8988T (cell line): ENCODE measurements around the gene AGAP1.
A peak's percentile ranks its signal among the peaks of the same experiment; 100 is the strongest.

ENCODE experiments used
- DNase-seq: peaks from one replicate; pipeline ENCODE4 v3.0.0; 2011

AGAP1 gene

DNA sequence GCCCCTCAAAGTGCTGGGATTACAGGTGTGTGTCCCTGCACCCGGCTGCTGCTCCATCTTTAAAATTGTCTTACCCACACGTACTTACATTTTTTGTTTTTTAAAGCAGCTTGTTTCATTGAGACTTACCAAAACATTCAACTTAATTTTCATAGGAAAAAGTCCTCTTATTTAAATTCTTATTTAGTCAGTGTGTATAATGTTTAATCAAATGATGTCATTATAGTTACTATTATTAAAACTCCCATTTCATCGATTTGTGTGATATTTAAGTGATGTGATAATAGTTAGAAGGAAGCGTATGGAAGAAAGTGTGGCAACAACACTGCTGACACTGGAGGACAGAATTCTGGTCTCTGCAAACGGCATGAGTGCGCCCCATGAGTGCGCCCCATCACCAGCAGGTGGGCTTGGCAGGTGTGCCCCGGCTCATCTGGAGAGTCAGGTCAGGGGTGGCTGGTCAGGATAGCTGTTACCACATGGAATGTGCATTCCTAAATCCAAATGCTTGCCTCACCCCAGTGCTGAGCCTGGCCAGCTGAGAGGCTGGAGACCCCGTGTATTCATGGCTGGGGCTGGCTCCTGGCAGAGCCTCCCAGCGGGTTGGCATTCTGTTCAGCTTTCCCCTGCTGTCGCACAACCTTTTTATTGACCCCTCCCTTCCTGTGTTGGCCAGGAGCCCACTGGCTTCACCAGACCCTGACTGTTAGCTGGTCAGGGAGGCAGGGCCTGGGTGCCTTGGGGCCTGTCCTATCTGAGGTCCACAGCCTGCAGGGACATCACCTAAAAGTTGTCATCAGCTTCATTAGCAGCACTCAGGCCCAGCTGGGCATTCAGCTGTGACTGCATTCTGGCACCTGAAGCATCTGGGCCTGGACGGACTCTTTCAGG, 79.7 kb downstream of the AGAP1 start:
- no peak for DNase-seq

DNA sequence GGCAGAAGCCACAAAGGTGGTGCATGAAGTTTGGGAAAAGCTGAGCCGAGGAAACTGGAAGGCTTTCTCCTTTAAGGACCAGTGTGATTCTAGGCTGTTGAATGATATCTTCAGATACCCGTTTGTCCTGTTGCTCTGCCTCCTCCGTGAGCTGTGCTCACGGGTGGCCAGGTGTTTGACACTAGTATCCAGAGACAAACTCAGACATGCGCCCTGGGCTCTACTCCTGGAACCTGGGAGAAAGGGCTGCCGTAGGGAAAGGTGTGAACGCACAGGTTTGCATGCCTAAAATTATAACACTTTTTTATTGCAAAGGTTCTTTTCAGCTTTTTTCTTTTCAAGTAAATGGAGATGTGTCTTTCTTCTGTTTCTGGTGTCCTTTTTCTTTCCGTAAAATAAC, 81.6 kb downstream of the AGAP1 start:
- DNase-seq: no peak

DNA sequence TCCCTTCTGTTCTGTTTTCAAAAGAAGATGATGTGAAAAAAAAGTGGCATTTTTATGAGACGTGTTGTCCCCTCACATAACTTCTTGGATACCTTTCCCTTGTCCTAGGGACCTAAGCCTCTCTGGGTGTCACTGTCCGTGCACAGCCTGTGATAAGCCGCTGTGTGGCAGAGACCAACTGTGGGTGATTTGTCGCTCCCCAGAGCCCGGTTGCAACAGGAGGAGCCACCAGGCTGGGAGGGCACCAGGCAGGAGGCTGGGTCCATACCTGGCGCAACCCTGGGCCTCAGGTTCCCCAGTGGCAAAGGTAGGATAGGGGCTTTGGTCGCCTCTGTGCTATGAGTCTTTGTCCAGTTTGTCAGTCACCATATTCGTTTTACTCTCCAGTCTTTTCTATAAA, 82.1 kb downstream of the AGAP1 start:
- DNase-seq: no peak

DNA sequence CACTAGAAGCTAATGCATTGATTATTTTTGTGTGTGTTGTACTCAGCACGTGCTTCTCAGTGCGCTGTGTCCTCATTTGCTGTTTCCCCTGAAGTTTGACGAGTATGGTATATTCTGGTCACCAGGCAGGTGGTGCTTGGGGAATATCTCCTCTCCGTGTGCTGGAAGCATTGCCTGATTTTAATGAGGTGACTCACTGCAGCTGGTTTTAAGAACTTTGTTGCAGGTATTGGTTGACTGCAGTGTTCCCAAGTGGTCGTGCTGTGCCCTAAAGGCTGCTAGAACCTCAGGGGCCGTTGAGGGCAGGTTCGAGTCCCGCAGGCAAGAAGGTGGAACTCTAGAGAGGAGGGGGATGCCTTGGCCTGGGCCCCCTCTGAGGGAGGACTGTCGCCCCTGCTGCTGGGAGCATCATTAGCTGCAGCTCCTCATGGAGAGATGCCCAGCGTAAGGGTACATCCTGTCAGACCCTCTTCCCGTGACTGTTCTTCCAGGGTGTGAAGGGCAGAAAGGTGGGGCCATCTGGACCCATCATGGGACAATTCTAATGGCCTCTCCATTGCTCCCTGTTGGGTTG, 82.6 kb downstream of the AGAP1 start:
- no peak for DNase-seq

DNA sequence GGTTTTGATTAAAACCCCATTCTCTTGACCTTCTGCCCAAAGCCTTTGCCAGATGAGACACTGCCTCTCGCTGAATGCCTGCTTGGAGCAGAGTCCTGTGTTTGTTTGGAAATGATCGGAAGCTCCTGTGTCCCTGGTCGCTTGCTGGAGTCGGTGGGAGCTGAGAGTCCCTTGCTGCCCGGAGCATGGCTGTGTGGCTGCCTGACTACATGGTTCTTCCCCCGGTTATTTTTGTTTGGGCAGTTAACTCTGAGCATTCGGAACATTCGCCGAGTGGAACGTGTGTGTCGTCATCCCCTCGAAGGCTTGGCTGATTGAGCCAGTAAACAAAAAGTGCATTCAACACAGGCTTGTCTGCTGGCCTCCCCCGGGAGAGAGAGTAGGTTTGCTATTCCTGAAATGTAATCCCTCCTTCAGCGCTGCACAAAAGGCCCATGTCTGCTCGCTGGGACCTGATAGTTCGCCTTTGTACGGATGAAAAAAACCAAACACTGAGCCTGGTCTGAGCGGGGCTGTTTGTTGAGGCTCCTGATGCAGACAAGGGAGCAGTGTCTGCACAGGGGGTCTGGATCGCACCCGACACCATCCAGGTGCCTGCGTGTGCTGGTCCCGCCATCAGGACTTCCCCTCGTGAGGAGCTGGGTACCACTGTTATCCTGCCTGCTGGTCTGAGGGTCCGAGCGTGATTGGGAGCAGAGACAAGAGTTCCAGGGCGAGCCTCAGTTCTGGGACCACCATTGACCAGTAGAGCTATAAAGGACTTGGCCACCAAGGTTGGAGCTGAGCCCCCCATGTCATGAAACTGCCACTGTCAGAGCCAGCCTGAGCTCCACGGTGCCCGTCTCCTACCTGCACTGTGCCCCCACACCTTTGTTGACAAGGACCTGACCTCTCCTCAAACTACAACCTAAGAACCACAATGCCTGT, 83.8 kb downstream of the AGAP1 start:
- no peak for DNase-seq

DNA sequence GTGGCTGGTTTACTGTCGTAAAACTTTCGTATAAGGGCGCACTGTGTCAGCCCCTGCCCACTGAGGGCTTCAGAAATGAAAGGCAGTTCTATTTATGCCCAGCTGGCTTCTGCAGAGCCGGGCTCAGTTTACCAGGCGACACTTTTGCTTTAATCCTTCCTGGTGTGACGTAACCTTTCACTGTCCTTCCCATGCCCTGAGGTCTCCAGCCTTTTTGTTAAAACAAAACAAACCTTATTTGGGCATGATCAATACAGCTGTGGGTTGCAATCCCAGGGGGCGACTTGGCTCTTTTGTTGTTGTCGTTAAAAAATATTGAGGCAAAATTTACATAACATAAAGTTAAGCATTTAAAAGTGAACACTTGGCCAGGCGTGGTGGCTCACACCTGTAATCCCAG, 85.3 kb downstream of the AGAP1 start:
- no peak for DNase-seq

DNA sequence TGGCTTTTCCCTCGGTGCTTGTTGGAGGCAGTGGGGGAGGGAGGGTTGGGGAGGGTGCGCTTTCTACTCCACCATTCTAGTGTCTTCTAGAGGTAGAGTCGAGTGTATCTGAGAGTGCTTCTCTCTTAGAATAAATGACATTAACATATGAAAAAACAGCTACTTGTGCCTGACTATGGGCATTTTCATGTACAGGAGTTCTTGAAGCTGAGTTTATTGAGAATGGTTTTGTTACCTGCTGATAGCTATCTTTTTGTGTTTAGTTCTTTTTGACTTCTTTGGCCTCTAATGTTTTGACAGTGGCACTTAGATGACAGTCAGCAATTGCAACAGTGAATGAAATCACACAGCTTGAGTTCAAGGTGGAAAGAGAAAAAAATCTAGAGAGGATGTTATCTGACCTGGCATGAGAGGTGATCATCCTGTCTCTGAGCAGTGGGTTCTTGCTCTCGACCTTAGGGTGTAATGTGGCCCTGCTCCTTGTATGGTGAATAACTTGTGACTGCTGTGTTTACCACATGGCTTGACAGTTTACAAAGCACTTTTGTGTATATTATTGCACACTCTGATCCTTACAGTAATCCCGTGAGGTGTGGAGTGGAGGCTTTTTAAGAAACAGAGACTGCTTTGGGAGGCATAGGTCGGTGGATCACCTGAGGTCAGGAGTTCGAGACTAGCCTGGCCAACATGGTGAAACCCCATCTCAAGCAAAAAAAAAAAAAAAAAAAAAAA, 86.7 kb downstream of the AGAP1 start:
- DNase-seq: no peak

DNA sequence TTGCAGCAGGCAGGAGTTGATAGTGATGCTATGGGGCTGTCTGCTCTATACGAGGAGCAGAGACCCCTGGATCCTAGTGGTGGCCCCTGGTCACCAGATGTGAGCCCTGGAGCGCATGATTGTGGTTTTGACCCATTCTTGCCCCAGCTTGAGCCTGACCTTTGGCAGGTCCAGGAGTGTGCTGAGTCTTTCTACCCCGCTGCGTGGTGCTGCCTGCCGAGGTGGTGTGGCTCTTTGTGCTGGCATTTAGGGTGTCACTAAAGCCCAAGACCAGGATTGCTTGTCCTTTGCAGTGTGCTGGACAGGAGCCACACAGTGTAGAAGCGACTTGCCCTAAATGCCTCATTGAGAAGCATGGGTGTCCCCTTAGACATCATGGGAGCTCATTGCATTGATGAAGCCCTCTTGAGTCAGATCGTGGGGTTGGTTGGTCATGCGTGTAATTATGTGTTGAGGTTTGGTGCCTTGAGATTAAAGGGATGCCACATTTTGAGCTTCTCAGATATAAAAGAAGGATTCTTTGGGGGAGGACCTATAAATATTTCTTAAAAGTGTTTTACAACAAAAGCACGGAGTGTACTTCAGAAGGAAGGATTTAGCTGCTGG, 88.3 kb downstream of the AGAP1 start:
- DNase-seq: no peak

DNA sequence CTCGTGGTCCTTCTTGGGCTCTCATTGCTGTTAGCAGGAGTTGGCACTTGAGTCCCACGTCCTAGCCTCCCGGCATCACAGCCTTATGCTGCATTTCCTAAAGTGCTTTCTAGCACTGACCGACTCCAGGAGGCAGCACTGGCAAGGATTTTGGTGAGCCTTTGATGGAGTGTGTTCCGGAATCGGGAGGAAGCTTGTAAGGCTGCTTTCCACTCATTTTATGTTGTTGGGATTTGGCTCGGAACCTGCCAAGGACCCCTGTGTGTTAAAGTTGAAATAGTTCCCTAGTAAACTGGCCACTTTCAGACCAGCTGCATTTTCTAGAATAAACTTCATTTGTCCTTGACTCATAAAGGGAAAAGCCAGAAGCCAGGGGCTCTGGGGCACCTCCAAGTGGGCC, 88.9 kb downstream of the AGAP1 start:
- no peak for DNase-seq

DNA sequence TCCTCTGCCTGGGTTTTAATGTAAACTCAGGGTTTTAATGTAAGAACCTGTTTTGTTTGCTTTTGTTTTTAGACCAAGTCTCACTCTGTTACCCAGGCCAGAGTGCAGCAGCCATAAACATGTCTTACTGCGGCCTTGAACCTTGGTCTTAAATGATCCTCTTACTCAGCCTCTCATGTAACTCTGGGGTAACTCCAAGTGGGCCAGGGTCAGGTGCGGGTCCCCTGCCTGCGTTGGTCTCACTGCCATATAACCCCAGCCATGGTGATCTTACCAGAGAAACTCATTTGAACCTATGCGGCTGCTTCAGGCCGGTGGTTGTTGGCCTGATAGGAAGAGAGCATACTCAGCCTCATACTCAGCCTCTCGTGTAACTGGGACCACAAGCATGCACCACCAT, 89.3 kb downstream of the AGAP1 start:
- no peak for DNase-seq

DNA sequence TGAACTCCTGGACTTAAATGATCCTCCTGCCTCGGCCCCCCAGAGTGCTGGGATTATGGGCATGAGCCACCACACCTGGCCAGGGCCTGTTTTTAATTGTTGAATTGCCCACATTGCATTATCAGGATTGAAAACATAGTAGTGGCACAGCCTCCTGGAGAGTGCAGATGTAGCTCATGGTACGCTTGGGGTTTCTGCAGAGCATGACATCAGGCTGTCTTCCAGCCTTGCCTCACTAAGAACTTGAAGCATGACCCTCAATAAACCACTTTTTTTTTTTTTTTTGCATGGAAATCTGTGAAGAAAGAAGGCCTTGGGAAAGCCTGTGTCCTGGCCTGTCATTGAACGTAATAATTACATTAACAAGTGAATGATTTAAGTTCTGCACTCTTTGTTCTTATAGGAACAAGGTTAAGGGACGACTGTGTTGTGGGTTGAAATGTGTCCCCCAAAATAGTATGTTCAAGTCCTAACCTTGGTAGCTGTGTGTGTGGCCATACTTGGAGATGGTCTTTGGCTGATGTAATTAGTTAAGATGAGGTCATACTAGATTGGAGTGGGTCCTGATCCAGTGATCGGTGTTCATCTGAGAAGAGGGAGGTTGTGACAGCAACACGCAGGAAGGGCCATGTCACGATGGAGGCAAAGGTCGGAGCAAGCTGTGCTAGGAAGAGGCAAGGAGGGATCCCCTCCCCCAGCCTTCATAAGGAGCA, 90.2 kb downstream of the AGAP1 start:
- DNase-seq: no peak

DNA sequence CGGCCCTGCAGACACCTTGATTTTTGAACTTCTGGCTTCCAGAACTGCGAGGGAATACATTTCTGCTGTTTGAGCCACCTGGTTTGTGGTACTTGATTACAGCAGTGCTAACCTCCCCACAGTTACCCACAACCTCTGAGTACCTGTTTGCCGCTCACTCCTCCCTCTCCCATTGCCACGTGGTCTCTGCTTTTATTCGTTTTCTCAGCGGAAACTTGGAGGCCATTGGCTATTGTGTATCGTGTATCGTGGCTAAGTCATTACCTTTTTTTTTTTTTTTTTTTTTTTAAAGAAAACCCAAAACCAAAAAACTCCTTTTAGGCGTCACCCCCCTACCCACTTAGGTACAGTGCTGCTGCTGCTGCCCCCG, 90.8 kb downstream of the AGAP1 start:
- no peak for DNase-seq

DNA sequence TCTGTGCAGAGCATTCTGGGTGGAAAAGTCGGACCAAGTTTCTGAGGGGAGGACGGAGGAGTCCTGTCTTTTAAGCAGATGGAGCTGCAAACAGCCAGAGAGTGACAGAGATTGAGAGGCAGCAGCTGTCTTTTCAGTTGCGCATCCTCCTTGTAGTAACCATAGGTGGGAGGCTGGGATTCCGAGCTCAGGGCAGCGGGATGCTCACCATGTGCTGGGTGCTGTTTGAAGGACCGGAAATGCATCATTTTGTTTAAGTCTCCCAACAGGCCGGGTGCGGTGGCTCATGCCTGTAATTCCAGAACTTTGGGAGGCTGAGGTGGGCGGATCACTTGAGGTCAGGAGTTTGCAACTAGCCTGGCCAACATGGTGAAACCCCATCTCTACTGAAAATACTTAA, 93.4 kb downstream of the AGAP1 start:
- no peak for DNase-seq

DNA sequence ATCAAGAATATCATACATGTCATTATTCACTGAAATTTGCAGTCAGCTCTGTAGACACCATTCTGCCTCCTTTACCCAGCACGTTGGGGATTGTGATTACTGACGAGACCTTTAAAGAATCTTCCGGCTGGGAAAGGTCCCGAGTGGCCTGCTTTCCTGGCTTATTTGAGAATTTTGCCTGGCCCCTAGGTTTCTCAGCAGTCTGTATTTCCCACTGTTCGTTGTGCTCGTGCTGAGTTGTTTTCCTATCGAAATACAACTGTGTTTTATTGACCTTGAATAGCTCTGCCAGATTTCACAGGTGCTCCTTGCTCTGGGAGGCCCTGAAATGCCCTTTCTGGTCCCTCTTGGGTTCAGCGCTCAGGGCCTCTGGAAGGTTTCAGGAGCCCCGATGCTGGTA, 94.9 kb downstream of the AGAP1 start:
- no peak for DNase-seq

DNA sequence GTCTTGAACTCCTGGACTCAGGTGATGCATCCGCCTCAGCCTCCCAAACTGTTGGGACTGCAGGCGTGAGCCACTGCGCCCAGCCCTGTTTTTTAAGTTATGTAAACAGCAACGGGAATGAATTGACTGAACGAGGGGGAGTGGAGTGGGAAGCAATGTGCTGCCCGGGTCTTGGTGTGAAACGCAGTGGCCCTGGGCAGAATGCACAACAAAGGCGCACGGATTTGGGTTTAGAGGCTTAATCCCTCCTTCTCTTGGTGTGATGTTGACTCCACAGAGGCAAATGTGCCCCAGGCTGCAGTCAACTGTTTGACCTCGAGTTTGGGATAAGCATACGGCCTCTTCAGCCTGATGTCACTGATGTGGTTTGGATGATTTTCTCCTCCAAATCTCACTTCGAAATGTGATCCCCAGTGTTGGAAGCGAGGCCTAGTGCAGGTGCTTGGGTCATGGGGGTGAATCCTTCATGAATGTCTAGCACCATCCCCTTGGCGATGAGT, 97.4 kb downstream of the AGAP1 start:
- no peak for DNase-seq

DNA sequence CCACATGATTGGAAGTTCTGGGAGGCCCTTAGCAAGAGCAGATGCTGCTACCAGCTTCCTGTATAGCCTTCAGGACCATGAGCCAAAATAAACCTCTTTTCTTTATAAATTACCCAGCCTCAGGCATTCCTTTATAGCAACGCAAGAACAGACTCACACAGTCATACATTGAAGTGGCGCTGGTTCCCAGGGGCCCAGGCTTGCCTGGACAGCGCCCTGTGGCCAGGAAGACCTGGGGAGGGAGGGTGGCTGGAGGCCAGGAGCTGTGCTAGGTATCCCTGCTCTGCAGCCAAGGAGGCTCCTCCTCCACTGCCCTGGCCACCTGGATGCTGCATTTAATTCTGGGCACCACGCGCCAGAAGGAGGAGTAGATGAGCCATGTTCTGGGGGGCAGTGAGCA, 98.1 kb downstream of the AGAP1 start:
- DNase-seq: no peak

DNA sequence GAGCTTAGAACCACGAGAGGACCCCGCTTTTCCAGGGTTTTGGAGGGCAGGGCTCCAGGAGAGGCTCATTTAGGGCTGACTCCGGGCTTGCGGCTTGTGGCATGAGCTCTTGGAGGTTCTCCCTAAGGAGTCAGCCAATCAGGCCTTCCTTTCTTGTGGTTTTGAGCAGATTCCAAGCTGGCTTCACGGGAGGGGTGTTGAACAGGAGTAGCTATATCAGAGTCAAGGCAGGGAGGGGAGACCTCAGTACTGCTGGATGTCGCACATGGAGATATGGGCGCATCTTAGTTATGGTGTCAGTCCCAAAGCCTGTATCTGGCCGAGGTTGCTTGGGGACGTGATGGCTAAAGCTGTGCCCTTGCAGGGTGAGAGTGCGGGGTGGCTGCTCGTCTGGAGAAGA, 98.6 kb downstream of the AGAP1 start:
- DNase-seq: no peak

DNA sequence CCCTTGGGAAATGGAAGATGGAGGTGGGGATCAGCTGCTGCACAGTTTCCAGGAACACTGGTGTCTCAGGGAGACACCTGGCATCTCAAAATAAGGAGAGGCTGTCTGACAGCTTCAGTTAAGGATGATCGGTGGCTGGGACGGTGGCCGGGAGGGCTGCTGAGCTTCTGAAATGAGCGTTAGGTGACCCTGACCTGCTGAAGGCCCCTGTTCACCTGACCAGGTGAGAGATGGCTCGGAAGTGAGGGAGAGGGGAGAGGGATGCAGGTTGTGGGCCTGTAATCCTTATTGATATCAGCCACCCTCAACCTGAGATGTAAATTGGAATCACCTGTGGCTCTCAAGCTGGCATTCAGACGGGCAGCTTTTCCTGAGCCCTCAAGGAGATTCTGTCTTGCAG, 99.0 kb downstream of the AGAP1 start:
- no peak for DNase-seq

DNA sequence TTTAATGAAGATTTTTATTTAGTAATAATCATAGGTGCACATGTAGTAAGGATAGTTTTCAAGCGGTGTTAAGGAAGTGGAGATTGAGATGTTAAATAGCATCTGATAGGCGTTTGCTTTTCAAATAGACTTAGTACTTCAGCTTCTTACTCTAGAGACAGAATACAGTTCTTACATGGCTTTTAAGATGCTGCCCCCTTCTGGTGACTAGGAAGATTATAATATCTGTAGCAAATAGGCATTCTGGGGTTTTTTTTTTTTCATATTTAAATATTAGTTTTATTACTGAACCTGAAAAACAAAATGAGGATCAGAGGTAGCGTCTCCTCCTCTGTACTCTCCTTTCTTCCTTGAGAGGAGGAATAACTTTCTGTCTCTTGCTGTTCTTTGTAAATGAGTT, 100.2 kb downstream of the AGAP1 start:
- no peak for DNase-seq

DNA sequence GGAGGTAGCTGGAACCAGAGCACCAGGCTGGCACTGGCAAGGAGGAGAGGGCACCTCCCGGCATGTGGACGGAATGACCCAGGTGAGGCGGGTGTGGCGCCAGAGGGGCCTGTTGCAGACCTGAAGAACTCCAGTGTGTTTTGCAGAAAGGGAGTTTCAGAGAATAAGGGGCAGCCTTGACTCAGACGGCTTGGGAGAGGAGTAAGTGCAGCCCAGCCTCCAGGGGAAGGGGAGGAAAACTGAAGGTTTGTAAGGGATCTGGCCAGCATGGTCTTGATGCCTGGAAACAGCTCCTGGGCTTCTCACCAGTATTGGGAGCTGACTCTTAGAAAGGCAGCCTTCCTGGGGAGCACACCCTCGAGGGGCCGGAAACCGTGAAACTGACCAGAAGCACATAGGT, 101.1 kb downstream of the AGAP1 start:
- no peak for DNase-seq

DNA sequence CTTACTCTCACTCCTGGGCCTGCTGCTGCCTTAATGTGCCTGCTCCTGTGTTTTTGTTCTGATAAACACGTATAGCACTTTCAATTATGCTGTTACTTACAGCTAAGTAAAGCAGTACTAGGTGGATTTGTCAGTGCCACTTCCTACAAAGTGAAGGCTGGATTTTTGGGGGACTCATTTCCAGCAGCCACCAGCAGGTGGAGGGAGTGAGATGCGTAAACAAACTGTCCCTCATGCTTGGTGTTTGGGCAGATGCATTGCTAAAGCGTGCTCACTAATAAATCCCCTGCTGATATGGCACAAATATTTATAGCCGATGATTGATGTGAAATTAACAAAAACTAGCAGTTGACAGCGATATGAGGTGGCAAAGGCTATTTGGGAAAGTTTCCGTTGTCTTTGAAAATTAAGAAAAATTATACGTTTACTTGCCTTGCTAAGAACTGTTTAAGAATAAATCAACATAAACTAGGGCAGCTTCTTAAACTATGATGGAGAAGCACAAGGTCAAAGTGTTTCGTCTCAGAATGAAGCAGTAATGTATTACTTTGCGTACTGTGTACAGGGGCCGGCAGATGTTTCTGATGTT, 101.7 kb downstream of the AGAP1 start:
- DNase-seq: peak; percentile 38
